ENCODE results near the gene CYB5R3.
"Not testable (repeated sequence)": the region's sequence is repeated elsewhere in the genome, so short reads cannot be mapped to it uniquely, and the experiment has no call there.

The CYB5R3 gene

GRCh38 chr22:42625416-42625815 lies 23.8 kb downstream of the CYB5R3 start:
- no peak for DNase-seq

- no peak for DNase-seq
These were observed 24.6 kb downstream of the CYB5R3 start for GRCh38 chr22:42624551-42625106.

DNA sequence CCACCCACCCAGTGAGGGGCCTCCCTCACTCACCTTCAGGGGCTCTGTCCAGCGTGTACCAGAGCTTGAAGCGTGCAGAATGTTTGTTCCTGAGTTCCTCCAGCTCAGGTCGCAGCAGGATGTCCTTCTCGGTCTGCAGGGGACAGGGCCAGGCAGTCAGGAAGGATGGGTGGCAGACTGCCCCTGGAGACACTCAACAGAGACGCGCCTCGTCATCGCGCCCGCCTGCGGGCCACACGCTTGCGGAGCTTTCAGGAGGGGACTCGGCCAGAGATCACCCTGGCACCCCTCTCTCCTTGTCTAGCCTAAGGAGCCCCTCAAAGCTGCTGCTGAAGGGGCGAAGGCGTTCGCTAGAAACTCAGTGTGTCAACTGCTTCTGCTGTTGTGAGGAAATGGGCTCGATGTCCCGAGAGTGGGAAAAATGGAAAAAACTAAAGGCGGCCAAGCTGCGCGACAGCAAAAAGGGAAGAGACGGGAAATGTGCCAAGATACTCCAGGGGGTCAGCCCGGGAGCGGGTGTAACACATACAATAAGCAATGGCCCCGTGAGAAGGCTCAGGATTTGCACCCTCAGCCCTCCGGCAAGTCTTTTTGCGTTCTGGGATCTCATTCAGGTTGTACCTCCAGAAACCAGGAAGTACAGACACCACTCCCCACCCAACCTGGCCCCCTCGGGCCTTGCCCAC lies 25.3 kb downstream of the CYB5R3 start:
- no peak for DNase-seq

GRCh38 chr22:42623301-42623751 lies 25.9 kb downstream of the CYB5R3 start:
- no peak for DNase-seq

- no peak for DNase-seq
These were observed 27.0 kb downstream of the CYB5R3 start for GRCh38 chr22:42622061-42622710.

DNA sequence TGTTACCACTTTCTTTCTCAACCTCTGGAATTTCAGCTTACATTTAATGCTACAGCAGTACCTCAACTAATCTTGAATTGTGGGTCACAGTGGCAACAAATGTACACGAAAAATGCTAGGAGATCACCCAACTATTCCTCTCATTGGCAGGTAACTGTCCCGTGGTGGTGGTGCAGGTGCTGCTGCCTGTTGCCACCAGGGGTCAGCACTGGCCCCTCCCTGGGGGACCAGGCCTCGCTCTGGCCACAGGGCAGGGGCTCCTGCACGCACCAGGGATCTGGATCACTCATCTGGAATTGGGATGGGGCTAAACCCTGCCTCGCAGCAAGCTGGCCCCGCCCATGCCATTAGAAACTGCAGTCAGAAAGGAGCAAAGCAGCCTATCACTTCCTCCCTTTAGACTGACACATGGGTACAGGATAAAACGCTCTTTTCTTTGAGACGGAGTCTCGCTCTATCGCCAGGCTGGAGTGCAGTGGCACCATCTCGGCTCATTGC lies 27.6 kb downstream of the CYB5R3 start:
- peak; percentile 63 for DNase-seq

DNA sequence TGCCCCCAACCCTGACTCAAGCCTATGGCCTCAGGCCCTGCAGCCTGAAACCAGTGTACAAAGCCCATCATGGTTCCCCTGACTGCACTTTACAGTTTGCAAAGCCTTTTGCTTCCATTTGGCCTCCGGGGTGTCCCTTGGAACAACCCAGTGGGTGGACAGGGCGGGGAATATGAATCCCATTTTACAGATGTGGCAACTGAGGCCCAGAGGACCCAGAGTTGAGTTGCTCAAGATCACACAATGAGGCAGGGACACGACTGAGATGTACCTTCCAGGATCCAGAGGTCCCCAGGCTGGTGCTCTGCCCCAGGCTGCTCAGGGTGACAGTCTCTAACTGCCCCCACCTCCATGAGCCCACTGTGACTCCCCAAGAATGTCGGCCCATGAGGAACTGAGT lies 29.1 kb downstream of the CYB5R3 start:
- no peak for DNase-seq

- DNase-seq, result no peak
These were observed 29.7 kb downstream of the CYB5R3 start for GRCh38 chr22:42619261-42620063.

DNA sequence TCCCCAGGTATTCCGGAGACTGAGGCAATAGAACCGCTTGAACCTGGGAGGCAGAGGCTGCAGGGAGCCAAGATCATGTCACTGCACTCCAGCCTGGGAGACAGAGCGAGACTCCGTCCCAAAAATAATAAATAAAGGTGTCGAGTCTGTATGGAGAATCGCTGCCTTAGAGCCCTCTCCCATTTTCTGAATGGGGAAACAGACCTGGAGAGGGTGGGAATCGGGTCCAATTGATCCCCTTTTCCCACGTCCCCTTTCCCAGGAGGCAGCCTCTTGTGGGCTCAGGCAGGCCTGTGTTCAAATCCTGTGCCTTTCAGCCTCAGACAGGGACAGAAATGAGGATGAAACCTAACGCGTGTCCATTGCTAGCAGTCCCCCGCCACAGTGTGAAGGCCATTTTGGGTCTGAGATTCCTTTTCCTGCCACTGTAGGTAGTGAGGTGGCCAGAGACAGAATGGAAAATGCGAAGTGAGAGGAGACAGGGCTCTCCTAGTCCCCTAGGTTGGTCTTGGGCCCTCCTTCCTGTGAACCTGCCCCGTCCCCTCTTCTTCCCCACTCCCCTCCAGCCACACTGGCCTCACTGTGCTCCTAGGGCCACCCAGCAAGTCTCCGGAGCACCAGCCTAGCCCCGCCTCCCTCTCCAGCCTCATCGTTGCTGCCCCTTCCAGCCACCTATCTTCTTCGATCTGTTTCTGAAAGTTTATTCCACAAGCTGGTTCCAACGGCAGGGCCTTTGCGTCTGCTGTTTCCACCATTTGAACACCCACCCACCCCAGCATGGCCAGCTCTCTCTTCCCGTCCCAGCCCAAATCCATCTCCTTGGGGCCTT lies 31.8 kb downstream of the CYB5R3 start:
- DNase-seq, result no peak

GRCh38 chr22:42615860-42616175 lies 33.4 kb downstream of the CYB5R3 start:
- not testable (repeated sequence) for DNase-seq

DNA sequence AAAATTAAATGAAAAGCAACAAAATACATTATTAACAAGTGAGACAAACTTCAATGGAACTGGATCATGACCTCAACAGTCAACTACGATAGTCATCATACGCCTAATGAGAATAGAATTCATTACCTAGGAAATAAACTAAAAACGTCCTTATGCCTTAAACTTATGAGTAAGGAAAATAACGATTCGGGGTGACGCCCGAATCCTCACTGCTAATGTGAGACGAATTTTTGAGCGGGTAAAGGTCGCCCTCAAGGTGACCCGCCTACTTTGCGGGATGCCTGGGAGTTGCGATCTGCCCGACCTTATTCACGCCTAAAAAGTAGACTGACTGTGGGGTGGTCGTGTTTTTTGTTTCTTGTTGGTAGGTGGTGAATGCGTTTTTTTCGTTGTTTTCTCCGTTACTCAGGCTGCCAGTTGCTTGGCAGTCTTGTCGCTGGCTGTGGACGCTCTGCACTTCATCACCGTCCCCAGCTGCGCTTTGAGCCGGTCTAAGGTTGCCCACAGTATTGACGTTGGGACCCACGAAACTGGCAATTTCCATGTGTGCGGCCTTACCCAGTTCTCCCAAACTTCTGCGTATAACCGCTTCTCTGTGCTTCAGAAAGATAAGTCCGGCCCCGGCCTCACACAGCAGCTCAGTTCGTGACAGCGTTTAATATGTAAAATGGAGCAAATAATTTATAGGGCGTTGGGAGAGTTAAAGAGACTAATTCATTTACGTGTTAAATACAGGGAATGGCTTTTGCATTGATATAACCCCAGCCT lies 33.9 kb downstream of the CYB5R3 start:
- DNase-seq, result peak; percentile 94

DNA sequence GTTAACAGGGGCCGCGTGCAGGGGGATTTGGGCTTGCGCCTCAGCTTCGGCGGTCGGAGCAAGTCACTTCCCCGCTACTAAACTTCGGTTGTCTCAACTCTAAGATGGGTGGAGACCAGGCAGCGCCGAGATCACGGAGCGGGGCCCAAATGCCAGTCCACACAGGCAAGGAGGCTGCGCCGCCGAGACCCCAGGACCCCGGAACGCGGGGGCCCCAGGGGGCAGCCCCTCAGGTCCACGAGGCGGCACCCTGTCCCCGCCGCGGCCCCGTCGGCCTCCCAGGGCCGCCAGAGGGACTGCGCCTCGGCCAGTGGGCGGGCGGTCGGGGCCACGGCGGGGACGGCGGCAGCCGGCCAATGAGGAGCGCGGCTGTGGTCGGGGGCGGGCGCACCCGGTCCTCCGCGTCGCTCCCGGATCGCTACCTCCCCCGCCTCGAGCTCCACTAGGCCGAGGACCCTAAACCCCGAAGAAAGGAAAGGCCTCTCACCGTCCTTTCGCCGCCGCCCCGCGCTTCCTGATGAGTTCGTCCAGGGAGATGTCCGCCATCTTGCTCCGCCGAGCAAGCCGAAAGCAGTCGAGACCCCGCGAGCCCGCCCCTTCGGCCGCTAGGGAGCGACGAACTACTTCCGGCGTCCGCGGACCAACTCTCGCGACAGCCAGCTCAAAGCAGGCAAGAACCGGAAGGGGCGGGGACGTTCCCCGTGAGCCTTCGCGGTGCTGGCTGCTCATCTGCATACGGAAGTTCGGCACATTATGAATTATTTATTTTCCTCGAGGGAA lies 34.7 kb downstream of the CYB5R3 start, which contains the start of gene POLDIP3:
POLDIP3 (minus strand) TSS at position 572 of the 780 bp plus-strand sequence; CDS start at position 546, 26 bp downstream.
- peak; percentile 100 for DNase-seq

DNA sequence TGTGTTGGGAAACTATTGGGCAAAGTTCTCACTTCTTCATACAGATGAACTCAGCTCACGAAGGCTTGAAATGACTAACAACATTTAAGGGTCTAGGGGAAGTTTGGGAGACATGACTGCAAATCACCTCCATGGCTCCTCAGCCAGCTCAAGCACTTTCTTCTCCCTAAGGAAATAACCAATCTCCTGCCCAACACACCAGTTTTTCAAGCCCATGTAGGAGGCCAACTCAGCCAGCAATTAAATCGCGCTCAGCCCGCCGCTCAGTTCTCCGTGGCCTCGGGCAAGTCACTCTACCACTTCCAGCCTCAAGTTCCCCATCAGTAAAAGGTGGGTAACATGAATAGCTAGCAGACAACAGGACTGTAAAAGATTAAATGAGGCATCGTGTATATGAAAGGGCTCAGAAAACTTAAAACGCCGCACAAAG lies 35.3 kb downstream of the CYB5R3 start:
- DNase-seq, result no peak

- DNase-seq, result no peak
These were observed 36.9 kb downstream of the CYB5R3 start for GRCh38 chr22:42612336-42612735.

- no peak for DNase-seq
These were observed 38.1 kb downstream of the CYB5R3 start for GRCh38 chr22:42611051-42611450.

- no peak for DNase-seq
These were observed 39.0 kb downstream of the CYB5R3 start for GRCh38 chr22:42610186-42610585.

- DNase-seq, result no peak
These were observed 40.3 kb downstream of the CYB5R3 start for GRCh38 chr22:42608823-42609361.

GRCh38 chr22:42608136-42608822 lies 40.9 kb downstream of the CYB5R3 start:
- no peak for DNase-seq

GRCh38 chr22:42607641-42608040 lies 41.6 kb downstream of the CYB5R3 start:
- DNase-seq, result not testable (repeated sequence)

All from right kidney (tissue), 1 donor.